Measurements from ENCODE around the gene FBXO9.
A peak's percentile ranks its signal among the peaks of the same experiment; 100 is the strongest.

The FBXO9 gene

DNA sequence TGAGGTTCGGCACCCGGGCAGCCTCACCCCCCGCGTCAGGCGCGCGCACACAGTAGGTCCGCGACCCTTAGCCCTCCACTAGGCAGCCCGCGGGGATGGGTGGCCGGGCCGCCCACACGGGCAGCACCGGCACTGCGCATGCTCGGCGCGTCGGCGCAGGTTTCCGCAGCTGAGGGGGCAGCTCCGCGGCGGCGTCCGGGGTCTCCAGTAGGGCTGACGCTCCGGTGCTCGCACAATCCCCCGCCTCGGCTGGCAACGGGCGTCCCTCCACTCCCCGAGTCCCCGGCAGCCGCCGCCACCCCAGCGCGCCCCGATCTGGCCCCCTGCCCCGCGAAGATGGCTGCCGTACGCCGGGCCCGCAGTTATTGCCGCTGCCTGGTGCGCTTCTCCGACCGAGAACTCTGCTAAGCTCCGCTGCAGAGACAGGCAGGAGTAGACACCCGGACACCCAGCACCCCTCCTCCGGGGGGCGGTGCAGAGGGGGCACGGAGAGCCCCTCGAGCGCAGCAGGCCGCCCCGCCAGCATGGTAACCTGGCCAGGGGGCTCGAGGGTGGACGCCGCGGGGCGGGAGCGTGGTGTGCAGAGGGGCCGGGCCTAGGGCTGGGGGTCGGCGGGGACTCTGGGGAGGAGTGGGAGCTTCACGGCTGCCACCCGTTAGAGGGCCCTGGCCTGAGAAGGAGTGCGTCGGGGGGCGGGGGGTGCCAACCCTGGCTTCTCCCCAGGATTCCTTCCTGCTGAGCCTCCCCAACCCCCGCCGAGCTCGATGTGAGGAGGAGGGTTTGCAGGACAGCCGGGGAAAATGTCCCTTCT is at the start of gene FBXO9:
Gene FBXO9, plus strand, starts transcription at position 139 of the 811 bp plus-strand sequence. Its CDS starts 386 bp downstream, at position 525.
- peak; percentile 41 to 61 for DNase-seq (ENCODE audit: low read depth in 2 of 2, low spot score in 1 of 2)

DNA sequence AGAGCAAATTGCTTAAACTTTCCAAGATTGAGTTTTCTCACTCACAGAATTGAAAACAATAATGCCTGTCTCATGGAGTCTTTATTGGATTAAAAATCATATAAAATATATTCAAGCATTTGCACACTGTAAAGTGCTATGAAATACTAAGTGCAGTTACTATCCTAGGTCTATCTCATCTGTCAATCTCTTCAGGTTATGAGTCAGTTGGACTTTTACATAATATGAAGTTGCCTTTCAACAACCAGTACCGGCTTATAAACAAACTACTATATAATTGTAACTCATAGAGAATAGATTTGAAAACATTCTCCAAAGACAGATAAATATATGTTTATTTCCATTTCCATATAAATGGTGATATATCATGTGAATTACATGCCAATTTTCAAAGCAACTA is 49.7 kb upstream of the FBXO9 start:
- DNase-seq (ENCODE audit: low read depth in 2 of 2, low spot score in 1 of 2), result no peak

DNA sequence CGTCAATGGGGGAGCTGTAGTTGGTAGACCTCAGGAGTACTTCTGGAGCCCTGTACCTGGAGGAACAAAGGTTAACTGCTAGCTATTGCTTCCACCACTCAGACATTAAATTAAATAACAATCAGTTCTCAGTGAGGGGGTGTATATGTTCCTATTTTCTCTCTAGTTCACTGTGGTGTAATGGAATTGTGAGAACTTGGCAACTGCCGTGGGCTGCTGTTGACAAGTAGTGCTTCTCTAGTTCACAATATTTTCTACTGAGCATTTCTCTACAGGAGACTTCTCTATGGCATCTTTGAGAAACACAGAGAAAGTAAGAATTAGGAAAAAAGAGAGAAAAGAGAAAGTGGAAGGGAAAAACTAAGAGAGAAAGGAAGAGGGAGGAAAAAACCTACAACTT is 46.8 kb upstream of the FBXO9 start:
- DNase-seq (ENCODE audit: low read depth in 2 of 2, low spot score in 1 of 2), result no peak

DNA sequence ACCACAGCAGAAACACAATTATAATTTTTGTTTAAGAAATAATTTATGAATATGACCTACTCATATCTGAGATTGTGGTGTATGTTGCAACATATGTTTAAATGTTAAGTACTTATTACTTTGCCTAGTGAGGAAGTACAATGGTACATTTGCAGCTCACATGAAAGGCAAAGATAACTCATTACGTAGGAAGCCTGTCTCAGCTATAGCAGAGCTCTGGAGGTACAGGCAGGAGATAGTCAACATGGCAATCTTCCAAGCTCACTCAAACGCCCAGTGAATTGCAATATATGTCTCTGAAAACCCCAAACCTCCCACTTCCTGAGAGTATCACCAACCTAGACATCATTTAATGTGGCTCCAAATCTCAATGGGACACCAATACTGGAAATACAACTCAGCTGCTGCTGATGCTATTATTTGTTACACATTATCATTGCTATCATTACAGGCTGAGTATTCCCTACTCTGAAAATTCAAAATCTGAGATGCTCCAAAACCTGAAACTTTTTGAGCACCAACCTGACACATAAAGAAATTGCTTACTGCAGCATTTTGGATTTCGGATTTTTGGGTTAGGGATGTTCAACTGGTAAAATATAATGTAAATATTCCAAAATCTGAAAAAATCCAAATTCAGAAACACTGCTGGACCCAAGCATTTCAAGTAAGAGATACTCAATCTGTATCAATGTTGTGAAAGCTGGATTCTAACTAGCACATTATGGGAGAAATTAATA is 45.0 kb upstream of the FBXO9 start:
- DNase-seq (ENCODE audit: low read depth in 2 of 2, low spot score in 1 of 2), result no peak

DNA sequence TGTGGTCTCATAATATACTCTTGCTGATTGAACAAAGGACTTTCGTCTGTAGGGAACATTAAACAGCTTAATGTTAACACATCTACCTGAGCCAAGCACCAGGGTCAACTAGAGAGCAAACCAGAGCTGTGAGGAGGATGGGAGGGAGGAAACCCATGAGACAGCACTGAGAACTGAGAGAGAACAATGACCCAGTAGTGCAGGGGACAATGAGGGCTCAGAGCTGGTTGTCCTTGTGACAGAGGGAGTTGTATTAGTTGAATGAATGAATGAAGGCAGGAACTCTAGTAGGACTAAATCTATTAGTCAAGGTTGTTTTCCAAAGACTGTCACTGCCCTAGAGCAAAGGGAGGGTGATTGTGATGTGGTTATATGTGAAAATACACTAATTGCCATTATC is 41.9 kb upstream of the FBXO9 start:
- DNase-seq (ENCODE audit: low read depth in 2 of 2, low spot score in 1 of 2), result no peak

DNA sequence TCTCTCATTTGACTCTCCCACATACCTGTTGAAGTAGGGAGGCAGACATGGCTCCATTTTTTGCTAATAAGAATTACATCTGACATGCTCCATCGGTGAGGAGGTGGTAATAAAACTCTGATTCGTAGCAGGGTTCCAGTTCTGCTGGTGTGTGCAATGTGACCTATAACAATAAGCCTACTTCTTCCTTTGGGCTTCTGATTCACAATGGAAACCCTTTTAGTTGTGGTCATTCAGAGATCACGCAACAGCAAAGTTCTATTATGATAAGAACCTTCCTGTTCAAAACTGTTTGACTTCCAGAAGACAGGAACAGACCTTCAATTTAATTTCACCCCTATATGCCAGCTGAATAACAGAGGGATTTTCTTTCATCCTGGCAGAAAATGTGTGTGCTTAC is 38.7 kb upstream of the FBXO9 start:
- DNase-seq (ENCODE audit: low read depth in 2 of 2, low spot score in 1 of 2), result no peak

DNA sequence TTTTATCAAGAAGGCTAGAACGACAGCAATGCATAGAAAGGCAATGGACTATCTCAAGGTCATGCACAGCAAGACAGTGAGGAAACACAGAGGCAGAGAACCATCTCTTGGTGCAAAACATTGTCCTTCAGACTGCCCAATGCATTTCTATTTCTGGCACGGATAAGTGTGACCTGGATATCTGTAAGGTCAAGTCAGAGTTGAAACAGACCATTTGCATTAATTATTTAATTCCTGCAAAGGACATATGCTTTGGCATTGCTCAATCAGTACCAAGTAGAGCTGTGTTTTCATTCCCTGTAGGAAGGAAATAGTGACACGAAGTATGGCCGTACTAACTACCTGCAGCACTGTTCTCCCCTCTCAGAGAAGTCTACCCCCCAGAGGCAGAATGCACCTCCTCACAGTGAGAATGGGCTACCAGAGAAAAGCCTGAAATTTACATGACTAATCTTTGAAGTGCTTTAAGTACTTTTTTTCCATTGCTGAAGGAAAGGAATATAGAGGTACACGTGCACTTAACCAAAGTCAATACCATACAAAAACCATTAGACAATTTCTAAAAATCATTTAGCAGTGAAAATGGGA is 38.0 kb upstream of the FBXO9 start:
- DNase-seq (ENCODE audit: low read depth in 2 of 2, low spot score in 1 of 2), result no peak

DNA sequence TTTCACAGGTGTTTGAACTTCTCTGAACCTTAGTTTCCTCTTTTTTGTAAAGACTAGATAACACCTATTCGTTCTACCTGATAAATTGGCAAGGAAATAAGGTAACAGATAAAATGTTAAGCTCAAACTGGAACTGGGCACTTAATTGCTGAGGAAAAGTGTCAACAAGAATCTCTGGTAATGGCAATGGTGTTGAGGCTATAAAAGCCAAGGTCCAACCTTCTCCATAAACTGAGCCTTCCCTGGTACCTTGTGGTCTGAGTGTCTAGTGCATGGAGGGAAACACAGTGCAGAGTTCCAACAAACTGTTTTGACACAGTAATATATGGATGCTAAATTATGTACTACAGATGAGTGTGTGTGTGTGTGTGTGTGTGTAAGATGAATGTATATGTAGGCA is 36.7 kb upstream of the FBXO9 start:
- DNase-seq (ENCODE audit: low read depth in 2 of 2, low spot score in 1 of 2), result no peak

DNA sequence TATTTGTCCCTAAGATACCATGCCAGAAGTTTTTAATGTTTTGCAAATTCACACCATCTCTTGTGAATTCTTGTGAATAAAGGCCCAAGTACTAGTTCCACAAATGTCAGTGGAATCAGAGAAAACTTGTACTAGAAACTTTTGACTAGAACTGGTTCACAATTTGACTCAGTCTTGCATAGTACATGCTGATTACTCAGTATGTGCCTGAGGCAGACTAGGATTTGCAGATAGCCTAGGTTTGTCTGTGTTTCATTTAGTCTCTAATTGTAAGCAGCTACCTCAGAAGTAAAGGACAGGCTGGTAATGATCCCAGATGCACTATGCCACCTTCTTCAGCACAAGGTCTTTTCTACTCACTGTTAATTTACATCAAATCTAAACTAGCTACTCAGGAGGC is 35.9 kb upstream of the FBXO9 start:
- DNase-seq (ENCODE audit: low read depth in 2 of 2, low spot score in 1 of 2), result no peak

DNA sequence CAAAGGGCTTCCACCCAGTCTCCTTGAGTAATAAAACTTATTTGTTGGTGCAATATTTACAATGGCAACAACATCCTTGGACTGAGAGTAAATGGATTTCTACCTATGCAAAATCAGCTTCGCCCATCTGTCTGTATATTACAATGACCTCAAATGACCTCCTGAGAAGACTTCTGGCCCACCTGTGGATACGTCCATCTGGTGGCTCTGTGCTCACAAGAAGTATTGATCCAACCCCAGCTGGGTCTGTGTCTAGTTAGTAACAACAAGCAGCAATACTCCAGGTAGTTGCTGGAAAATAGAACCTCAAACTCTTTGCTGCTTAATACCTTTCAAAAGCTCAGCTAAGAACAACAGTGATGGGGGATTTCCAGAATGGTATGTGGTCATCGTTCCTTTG is 35.4 kb upstream of the FBXO9 start:
- no peak for DNase-seq (ENCODE audit: low read depth in 2 of 2, low spot score in 1 of 2)

DNA sequence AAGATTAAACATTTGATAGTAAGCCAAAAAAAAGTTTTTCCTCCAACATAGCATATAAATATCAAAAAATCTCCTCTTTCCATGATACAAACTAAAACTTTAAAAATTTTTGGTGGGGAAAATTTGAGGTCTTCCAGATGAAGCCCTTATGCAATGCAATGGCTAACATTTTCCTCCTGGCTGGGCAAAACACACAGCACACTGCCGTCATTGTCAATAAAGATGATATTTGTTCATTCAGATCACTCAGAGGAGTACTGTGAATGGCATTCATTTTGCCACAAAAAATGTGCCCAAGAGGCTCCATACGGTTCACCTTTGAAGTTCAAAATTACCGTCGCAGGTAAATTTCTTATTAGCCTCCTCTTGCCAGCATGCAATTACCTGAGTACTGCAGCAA is 33.9 kb upstream of the FBXO9 start:
- no peak for DNase-seq (ENCODE audit: low read depth in 2 of 2, low spot score in 1 of 2)

DNA sequence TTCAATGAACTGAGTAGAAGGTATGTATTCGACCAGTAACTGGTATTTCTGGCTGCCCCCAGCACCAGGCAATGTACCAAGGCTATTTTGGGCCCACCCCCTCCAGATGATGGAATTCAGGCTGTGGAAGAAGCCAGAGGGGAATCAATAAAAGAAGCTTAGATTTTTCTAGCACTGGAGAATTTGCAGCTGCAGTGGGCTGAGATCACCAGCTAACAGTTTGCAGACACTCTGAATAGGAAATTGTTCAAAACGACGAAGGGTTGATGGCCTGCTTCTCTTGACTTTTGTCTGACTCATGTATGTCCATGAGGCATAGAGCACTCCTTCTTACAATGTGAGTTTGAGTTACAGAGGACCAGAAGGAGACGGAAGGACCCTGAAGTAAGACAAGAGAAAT is 32.4 kb upstream of the FBXO9 start:
- DNase-seq (ENCODE audit: low read depth in 2 of 2, low spot score in 1 of 2), result no peak

DNA sequence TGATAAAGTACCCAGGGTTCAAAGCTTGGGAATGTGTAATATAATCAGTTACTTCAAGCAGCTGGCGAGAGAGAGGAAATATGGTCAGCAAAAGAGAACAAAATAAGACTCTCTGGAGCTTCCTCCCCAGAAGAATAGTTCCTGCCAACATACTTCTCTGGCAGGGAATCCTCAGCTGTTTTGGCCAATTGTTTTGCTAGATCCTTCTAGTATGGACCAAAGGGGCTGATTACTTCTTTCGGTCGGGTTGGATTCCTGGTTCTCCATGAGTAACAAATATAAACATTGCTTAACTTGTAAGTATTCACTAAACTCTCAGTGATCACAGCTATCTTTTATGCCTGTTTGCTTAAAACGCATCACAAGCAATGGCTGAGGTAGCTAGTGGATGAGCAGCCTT is 31.4 kb upstream of the FBXO9 start:
- no peak for DNase-seq (ENCODE audit: low read depth in 2 of 2, low spot score in 1 of 2)

DNA sequence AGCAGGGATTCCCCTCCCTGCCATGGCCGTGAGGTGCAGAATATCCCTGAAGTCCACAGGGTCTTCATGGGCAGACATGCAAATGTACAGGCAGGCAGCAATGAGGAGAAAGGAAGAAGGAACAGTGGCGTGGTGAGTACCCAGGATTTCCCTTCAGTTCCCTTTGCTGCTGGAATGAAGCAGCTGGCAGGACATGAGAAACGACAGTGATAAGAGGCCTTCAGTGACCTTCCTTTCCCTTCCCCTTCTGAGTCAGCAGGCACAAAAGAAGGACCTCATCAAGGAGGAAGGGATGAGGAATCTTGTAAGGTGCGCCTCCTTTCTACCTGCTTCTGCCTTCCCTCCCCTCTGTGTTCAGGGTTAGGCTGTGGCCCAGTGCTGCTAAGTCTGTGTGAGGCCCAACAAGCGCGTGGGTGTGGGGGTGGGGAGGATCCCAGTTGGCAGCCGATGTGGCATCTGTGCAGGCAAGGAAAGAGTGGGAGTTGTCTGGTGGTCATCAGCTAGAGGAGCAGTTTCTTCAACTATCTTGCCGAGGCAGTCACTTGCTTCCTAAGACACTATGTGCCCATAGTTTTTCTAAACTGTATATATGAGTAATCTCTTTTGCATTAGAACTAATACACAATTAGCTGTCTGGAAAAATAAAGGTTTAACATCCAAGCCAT is 29.5 kb upstream of the FBXO9 start:
- DNase-seq (ENCODE audit: low read depth in 2 of 2, low spot score in 1 of 2), result no peak

DNA sequence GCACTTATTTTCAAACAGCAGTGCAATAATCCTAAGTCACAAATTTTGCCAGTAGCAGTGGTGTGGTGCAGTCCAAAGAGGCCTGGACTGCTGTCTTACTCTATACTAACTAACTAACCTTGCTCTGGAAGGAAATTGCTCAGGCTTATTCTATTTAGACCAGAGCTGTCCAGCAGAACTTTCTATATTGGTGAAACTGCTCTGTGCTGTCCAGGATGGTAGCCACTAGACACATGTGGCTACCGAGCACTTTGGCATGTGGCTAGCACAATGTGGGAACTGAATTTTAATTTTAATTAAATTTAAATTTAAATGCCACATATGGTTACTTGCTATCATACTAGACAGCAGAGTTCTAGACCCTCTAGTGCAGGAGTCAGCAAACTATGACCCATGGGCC is 27.1 kb upstream of the FBXO9 start:
- DNase-seq (ENCODE audit: low read depth in 2 of 2, low spot score in 1 of 2), result no peak

DNA sequence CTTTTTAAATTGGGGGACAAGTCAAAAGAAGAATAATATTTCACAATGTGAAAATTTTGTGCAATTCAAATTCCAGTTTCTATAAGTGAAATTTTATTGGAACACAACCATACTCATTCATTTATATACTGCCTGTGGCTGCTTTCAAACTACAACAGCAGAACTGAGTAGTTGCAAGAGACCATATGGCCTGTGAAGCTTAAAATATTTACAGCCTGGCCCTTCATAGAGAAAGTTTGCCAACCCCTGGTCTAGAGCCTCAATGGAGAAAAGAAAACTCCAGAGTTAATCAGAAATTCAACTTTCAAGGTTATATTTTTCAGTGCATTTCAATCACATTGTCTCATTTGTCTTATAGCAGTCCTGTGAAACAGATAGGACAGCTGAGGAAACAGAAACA is 26.6 kb upstream of the FBXO9 start:
- DNase-seq (ENCODE audit: low read depth in 2 of 2, low spot score in 1 of 2), result no peak

DNA sequence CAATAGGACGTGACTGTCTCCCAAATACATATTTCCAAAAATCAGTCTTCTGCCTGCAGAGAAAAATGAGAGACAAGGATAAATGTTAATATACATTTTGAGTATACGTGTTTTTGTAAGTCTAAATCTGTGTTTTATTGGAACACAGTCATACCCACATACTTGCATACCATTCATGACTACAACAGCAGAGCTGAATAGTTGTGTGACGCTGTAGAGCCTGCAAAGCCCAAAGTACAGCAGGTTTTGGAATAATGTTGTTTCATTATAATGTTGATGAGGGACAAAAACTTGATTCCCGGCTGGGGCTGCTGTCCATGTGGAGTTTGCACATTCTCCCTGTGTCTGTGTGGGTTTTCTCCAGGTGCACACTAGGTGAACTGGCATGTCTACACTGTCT is 23.8 kb upstream of the FBXO9 start:
- no peak for DNase-seq (ENCODE audit: low read depth in 2 of 2, low spot score in 1 of 2)

DNA sequence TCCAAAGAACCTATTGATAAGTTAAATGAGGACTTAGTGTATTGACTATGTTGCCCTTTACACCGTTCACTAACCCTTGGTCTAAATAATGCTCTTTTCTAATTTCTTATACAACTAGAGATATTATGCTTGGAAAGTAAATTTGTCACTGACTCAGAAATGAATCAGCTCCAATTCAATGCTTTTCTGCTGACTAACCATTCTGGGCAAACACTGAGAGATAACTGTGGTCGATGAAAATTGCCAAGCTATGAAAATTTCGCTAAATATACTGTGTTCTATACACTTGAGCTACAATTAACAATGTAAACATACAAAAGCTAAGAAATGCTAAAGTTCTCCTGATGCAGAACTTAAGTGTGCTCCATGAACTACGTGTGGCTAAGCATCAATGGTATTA is 23.1 kb upstream of the FBXO9 start:
- DNase-seq (ENCODE audit: low read depth in 2 of 2, low spot score in 1 of 2), result no peak

DNA sequence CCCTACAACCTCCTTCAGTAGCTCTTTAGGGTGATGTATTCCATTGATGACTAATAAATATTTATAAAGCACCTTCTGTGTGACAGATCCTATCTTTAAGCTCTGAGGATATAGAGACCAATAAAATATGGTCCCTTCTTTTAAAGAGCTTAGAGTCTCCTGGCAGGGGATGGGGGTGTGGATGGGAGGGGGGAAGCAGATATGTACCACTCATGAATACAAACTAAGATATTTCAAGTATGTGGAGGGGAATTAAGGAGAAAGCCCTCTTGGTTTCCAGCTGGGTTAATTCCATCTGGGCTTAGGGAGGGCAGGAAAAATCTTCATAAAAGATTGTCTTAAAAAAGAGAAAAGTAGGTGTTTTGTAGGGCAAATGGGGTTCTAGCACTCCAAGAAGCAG is 21.6 kb upstream of the FBXO9 start:
- DNase-seq (ENCODE audit: low read depth in 2 of 2, low spot score in 1 of 2), result no peak

DNA sequence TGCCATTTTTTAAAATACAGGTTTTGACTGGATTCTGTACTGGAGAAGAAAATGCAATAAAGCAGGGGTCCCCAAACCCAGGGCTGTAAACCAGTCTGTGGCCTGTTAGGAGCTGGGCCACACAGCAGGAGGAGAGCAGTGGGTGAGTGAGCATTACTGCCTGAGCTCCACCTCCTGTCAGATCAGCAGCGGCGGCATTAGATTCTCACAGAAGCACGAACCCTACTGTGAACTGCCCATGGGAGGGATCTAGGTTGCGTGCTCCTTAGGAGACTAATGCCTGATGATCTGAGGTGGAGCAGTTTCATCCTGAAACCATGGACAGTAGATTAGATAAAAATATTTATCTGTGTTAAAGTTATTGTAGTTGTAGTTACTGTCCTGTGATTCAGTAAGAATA is 21.1 kb upstream of the FBXO9 start:
- DNase-seq (ENCODE audit: low read depth in 2 of 2, low spot score in 1 of 2), result no peak

DNA sequence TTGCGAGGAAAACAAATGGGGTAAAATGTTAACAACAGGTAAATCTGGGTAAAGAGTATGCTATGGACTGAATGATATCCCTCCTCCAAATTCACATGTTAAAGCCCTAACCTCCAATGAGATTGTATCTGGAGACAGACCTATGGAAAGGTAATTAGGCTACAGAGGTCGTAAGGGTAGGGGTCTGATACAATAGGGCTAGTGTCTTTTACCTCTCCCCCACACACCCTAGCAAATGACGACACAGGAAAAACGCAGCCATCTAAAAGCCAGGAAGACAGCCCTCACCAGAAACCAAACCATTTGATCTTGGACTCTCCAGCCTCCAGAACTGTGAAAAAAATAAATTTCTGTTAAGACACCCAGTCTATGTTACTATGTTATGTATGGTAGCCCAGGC is 20.6 kb upstream of the FBXO9 start:
- DNase-seq (ENCODE audit: low read depth in 2 of 2, low spot score in 1 of 2), result no peak

Data from stimulated activated CD8-positive, alpha-beta memory T cell treated with anti-CD3 and anti-CD28 coated beads, Interleukin-4, amount 100 ng/mL, for 1 hour (primary cell).